GM21526 (cell line): Measurements from ENCODE around the gene GPR152.

Source experiments
- ATAC-seq: cut with Tn5 transposase; IDR thresholded peaks from one replicate; pipeline ENCODE4 v1.9.1; 2021; ENCODE audit warnings: moderate library complexity; ENCODE audit not compliant: unreplicated experiment, low FRiP score

GPR152 gene

GRCh38 chr11:67452141-67452952 is at the start of gene GPR152:
Gene GPR152 (minus strand): TSS chr11:67452729. CDS start chr11:67452724, 5 bp downstream.
- no peak for ATAC-seq

- no peak for ATAC-seq
These were observed 49.3 kb upstream of the GPR152 start for GRCh38 chr11:67501854-67502253.

GRCh38 chr11:67500831-67501715 is 48.5 kb upstream of the GPR152 start:
- no peak for ATAC-seq

GRCh38 chr11:67500484-67500821 is 47.9 kb upstream of the GPR152 start:
- ATAC-seq = no peak

- ATAC-seq = no peak
These were observed 47.4 kb upstream of the GPR152 start for GRCh38 chr11:67499808-67500483.

GRCh38 chr11:67498544-67498972 is 46.0 kb upstream of the GPR152 start:
- ATAC-seq = no peak

GRCh38 chr11:67497656-67498291 is 45.2 kb upstream of the GPR152 start:
- ATAC-seq = no peak

GRCh38 chr11:67496113-67496512 is 43.6 kb upstream of the GPR152 start:
- no peak for ATAC-seq

GRCh38 chr11:67495234-67496005 is 42.9 kb upstream of the GPR152 start:
- ATAC-seq = no peak

- ATAC-seq = no peak
These were observed 42.1 kb upstream of the GPR152 start for GRCh38 chr11:67494371-67495233.

- ATAC-seq = no peak
These were observed 41.2 kb upstream of the GPR152 start for GRCh38 chr11:67493548-67494370.

GRCh38 chr11:67492801-67493547 is 40.4 kb upstream of the GPR152 start:
- no peak for ATAC-seq

GRCh38 chr11:67492069-67492727 is 39.7 kb upstream of the GPR152 start:
- ATAC-seq = no peak

- ATAC-seq = no peak
These were observed 38.9 kb upstream of the GPR152 start for GRCh38 chr11:67491276-67492068.

GRCh38 chr11:67490727-67491065 is 38.2 kb upstream of the GPR152 start:
- no peak for ATAC-seq
